GM15510 (cell line): ENCODE measurements around the gene KSR1.

Experiments used
- POLR2A ChIP-seq: IDR thresholded peaks from 3 replicates; pipeline ENCODE4 v1.6.1; 2011; ENCODE audit warnings: borderline replicate concordance; ENCODE audit not compliant: insufficient read length; ENCODE audit errors: extremely low read depth

KSR1 gene

GRCh38 chr17:27494192-27495091 is 38.2 kb downstream of the KSR1 start:
- TF ChIP-seq POLR2A: no peak

DNA sequence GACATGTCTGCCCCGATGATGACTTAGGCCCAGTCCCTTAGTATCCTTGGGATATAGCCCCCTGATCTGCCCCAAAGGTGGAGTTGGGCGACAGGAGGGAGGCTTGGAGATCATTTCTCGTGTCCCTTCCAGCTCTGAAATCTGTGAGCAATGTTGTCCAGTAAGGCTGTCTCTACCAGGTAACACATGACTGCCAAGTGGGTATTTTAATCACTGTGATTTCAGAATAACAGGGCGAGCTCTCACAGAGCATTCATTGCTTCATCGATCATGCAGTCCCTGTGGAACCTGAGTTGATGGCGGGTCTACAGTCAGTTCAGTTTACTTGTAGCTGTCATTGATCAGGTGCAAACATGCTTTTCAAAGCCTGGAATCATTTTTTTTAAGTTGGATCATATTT is 39.2 kb downstream of the KSR1 start:
- TF ChIP-seq POLR2A: no peak

DNA sequence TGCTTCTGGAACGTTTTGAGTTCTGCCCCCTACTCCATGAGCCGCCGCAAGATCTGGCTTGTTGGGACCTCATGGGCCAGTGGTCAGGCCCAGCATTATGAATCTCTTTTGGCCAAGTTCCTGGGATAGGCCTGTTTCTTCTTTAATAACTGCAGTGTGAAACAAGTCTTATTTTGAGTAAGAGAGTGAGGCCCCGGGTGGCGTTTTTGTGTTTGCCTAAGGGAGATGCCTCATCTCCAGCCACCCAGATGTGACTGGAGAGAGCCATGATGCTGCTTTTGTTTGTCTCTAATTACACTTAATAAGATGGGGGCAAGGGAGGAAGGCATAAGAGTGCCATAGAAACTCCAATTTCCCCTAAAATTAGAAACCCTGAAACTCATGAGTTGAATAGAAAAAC is 39.8 kb downstream of the KSR1 start:
- no peak for TF ChIP-seq POLR2A

- no peak for TF ChIP-seq POLR2A
Measured at GRCh38 chr17:27496437-27496943, 40.2 kb downstream of the KSR1 start.

DNA sequence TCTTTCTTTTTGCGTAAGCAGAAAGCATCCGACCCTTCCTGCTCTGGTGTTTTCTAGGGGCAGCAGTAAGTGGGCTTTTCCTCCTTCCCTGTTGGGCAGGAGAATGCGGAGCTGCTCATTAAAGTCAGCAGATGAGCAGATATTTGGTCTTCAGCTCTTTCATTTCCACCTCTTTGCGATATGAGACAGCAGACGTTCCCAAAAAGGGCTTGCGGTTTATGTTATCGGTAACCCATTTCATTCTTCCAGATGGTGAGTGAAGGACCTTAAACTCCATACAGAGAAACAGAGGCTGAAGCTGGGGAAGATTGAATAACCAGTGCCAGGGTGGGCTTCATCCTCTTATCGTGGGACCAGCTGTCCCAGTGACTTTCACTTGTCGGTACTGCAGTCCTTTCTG is 40.7 kb downstream of the KSR1 start:
- no peak for TF ChIP-seq POLR2A

GRCh38 chr17:27497696-27498095 is 41.4 kb downstream of the KSR1 start:
- TF ChIP-seq POLR2A: no peak

DNA sequence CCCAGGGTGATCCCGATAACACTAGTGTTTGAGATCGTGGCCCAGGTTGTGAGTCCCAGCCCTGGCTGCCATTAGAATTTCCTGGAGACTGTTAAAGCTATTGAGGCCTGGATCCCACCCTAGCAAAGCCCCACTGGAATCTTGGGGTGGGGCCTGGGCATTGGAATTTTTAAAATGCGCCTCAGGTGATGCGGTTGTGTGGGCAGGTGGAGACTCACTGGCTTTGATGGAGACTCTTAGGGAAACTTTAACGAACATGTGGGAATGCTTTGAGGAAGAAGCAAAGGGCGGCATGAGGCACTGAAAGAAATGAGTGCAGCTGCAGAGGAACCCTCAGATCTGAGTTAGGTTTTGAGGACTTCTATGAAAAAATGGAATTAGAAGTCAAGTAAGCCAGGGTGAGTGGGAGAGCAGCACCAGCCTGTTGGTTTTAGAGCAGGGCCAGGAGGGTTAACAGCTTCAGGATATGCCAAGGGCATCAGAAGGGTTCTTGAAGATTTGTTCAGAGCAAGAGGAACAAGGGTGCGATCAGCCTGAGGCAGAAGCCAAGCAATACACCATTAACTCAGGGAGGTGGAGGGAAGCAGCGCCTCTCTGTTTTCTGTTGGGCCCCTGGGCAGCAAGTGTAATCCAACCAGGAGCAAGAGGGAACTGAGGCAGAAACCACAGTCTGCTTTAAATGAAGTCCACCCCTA is 42.5 kb downstream of the KSR1 start:
- TF ChIP-seq POLR2A: no peak

DNA sequence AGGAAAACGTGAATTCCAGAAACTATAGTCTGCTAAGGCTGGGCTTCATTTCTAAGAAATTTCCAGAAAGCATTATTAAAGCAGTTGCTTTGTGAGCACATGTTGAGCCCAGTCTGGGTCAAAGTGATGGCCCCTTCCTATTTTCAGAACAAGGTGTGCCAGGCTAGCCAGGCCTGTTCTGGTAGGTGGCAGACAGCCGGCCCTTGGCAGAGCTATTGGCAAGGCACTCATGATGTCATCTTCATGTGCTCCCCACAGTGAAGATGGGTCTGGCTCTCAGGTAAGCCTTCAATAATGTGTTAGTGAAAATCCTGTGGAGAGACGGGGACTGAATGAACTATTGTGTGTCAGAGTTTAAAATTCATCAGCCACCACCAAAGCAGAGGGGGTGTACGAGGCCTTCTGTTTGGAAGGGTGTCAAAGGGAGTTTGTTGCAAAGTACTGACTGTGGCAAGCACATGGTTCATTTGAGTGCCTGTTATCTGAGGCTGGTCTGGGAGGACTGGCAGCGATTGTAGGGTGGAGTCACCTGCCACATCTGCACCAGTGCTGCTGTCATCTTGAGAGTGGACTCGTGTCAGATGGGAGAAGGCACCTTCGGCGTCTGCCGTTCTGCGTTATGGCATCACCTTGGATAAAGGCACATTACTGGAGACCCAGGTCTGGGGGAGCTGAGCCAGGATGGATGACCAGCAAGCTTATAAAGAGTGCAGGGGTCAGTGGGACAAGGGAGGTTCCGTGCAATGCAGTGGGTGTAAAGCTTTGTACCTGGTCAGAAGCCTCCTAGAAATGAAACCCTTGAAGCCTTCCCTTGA is 43.4 kb downstream of the KSR1 start:
- no peak for TF ChIP-seq POLR2A

DNA sequence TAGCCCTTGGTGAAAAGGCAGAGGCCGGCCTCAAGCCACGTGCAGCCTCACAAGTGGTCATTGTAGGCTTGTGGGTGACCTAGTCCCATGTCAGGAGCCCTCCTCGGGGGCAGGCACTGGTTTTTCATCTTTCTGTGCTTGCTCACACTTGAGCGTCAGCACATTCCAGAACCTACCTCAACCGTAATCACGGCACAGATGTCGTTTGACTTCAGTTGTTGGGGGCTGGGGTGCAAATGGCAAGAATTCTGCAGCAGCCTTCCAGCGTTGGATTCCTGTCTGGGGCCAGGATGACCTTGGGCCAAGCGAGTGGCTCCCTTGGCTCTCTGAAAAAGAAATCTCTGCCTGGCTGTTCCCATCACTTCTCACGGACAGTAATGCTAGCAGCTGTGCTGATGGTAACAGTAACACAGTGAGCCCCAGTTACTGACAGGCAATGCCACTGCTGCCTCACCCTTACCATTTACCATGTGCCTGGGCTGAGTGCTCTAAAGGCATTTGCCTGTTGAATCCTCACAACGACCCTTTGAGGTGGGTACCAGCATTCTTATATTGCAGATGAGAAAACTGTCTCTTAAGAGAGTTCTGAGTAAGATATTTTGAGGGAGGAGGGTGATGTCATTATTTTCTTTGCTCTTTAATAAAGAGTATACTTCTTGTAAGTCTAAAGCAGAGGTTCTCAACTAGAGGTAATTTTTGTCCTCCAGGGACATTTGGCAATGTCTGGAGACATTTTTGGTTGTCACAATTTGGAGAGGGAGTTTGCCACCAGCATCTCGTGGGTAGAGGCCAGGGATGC is 46.5 kb downstream of the KSR1 start:
- no peak for TF ChIP-seq POLR2A

DNA sequence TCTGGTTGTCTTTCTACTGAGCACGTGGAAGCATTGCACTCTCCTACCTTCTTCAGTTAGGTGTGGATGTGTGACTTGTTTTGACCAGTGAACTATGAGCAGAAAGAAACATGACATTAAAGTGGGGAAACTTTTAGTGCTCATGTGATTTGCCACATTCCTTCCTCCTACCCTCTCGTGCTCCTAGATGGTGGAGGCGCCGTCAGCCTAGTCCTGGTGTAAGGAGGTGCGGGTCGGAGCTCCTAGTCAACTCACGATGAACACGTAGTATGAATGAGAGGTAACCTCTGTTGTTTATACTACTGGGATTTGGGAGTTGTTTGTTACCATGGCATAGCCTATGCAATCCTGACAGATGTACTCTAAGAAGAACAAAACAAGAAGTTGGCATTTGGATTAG is 47.4 kb downstream of the KSR1 start:
- no peak for TF ChIP-seq POLR2A

DNA sequence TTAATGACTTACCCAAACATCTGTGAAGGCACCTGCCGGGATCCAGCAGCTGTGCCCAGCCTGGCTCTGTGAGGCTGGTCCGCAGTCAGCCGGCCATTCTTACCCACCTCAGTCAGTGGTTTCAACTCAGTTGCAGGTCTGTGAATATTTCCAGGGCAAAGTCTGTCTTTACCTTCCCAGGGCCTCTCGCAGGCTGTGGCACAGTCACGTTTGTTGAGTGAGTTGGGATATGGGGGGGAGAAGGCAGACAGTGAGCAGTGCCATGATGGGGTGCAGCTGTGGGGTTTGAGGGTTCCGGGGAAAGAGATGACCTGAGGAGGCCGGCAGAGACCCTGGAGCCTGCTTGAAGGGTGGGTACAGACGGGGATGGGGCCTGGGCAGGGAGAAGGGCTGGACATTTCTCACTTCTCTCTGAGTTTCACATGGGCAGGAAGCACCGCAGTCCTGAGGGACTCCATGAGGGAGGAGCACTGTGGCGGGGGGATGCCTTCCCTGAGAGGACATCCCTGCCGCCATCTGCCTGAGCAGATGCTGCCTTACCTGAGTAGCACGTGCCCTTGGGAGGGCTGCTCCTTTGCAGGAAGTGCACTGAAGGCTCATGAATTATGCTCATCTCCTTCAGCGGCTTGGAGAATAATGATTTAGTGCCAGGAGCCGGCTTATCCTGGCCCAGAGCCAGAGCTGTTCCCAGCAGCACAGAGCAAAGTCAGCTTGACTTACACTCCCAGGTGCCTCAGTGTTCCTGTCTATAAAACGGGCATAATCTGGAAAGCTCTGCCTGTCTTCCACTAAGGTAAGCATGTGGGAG is 48.1 kb downstream of the KSR1 start:
- no peak for TF ChIP-seq POLR2A

- no peak for TF ChIP-seq POLR2A
Measured at GRCh38 chr17:27506348-27507218, 50.3 kb downstream of the KSR1 start.
